Lower leg skin (tissue), 4 donors: ENCODE data around the gene GGTA1. TPM values are rescaled to one million over a fixed set of nuclear protein-coding genes. Genes with fewer than 3 reads are reported as not detected.

ENCODE experiments used
- DNase-seq, 2 donors: peaks; one replicate each; pipeline ENCODE4 v3.0.0-alpha.2; 2019; ENCODE audit warnings: low spot score in 2 of 2
- H3K4me3 ChIP-seq: fragments of 200-600 bp; sonication (generic); 2 replicates; pipeline ENCODE4 v1.5.1; 2017; ENCODE audit warnings: mild to moderate bottlenecking, low read depth; ENCODE audit not compliant: poor library complexity, severe bottlenecking
- POLR2A ChIP-seq, 2 donors: fragments of 450-650 bp; IDR thresholded peaks; one replicate each; pipeline ENCODE4 v1.6.1; 2016 to 2017; ENCODE audit warnings: antibody characterized with exemption in 2 of 2, mild to moderate bottlenecking in 1 of 2, moderate library complexity in 1 of 2
- WGBS, 2 donors: methylation state at CpG; one replicate each; pipeline ENCODE4 v1.1.5; 2018; 5-methylcytosine and 5-hydroxymethylcytosine counted together
- intact Hi-C: fragments of 100-400 bp; cut with DNase I; formaldehyde crosslinking; loops from one replicate; pipeline ENCODE4 v1.15.0; 2023; ENCODE audit warnings: low total_unique reads
- total RNA-seq, 4 donors: library from RNA; depleted of rRNA; stranded (reverse); fragments of >200 nt; gene quantifications; one replicate each; pipeline ENCODE4 v1.1.0, GENCODE V29; 2016
- TF ChIP-seq, protein P1 (sequence below), 3 donors: fragments of 450-650 bp; IDR thresholded peaks; one replicate each; pipeline ENCODE4 v1.5.1; 2016; ENCODE audit warnings: antibody characterized with exemption in 3 of 3, mild to moderate bottlenecking in 3 of 3, moderate library complexity in 2 of 3

The GGTA1 gene
- total RNA-seq, 4 donors from 2014 or later: 5.4 to 11.9 (median 8.0) TPM

DNA sequence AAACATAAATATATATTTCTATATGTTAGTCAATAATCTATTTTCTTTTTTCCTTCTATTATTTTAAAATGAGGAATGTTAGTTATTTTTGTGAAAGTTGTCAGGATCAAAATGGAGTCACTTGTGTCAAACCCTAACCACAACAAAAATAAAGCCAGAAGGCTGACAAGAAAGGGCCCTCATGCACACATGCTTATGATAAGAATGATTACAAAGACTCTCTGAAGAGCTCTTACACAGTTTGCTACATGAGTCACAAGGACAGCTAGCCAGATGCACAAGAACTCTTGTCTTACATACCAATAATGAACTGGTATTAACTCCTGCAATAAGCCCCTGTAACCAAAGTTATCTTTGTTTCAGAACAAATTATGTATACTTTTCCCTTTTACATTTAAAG, 64.7 kb downstream of the GGTA1 start:
- no peak for DNase-seq
- TF ChIP-seq POLR2A (IDR thresholded peaks at IDR 0.05): no peak
- TF ChIP-seq, protein P1, sequence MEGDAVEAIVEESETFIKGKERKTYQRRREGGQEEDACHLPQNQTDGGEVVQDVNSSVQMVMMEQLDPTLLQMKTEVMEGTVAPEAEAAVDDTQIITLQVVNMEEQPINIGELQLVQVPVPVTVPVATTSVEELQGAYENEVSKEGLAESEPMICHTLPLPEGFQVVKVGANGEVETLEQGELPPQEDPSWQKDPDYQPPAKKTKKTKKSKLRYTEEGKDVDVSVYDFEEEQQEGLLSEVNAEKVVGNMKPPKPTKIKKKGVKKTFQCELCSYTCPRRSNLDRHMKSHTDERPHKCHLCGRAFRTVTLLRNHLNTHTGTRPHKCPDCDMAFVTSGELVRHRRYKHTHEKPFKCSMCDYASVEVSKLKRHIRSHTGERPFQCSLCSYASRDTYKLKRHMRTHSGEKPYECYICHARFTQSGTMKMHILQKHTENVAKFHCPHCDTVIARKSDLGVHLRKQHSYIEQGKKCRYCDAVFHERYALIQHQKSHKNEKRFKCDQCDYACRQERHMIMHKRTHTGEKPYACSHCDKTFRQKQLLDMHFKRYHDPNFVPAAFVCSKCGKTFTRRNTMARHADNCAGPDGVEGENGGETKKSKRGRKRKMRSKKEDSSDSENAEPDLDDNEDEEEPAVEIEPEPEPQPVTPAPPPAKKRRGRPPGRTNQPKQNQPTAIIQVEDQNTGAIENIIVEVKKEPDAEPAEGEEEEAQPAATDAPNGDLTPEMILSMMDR (IDR thresholded peaks at IDR 0.05): no peak
- H3K4me3 ChIP-seq: no peak overlapping the region
- intact Hi-C loops: no loop called here

DNA sequence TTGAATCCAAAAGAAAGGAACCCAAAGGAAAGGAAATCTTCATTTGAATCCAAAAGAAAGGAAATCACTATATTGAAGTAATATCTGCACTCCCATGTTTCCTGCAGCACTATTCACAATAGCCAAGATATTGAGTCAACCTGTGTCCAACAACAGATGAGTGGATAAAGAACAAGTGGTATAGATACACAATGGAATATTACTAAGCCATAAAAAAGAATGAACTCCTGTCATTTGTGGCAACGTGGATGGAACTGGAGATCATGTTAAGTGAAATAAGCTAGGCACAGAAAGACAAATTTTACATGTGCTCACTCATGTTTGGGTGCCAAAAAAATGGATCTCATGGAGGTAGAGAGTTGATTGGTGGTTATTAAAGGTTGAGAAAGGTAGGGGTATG, 71.7 kb downstream of the GGTA1 start:
- intact Hi-C loops: no loop called here
- 67 to 76% methylated on average over 1 of the region's 1 CpG for WGBS, 2 donors
- DNase-seq: no peak
- TF ChIP-seq, protein P1 (IDR thresholded peaks at IDR 0.05): no peak
- no peak for TF ChIP-seq POLR2A (IDR thresholded peaks at IDR 0.05)
- no peak overlapping the region for H3K4me3 ChIP-seq

DNA sequence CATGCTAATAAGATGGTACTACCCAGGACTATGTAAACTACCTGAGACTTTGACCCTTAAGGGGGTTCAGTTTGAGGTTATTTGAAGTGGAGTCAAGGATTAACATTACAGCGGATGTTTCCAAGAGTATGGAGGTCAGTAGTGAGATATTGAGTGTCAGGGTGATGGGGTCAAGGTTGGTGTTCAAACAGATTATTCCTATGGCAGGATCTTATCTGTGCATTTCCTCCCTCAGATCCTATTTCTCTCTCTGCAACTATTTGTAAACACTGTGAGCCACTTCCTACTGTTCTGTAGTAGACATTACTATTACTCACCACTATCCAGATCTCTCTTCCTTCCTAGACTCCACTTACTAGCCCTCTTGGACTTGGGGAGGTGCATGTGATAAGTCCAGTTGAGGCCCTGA, 75.6 kb downstream of the GGTA1 start:
- WGBS, 2 donors: 96 to 100% methylated on average over 1 of the region's 1 CpG
- intact Hi-C loops: no loop called here

DNA sequence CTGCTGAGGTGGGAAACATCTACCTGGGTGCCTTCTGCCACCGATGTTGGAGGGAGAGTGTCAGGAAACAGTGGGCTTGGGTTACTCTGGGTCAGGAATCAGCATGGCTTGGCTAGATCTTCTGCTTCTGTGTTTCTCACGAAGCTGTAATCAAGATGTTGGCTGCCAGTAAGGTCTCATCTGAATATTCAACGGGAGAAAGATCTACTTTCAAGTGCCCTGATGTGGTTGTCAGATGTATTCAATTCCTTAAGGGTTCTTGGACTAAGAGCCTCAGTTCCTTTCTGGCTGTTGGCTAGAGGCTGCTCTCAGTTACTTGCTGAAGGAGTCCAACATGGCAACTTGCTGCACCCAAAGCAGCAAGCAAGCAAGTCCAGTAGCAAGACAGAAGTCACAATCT, 87.7 kb downstream of the GGTA1 start:
- TF ChIP-seq, protein P1 (IDR thresholded peaks at IDR 0.05): no peak
- TF ChIP-seq POLR2A (IDR thresholded peaks at IDR 0.05): no peak
- DNase-seq: no peak
- 62 to 64% methylated on average over 3 of the region's 3 CpGs for WGBS, 2 donors
- intact Hi-C loops: no loop called here
- H3K4me3 ChIP-seq: no peak overlapping the region

More for the DNA sequence above, 75.6 kb downstream of the GGTA1 start:
- no peak for TF ChIP-seq POLR2A (IDR thresholded peaks at IDR 0.05)
- TF ChIP-seq, protein P1 (IDR thresholded peaks at IDR 0.05): no peak
- H3K4me3 ChIP-seq: no peak overlapping the region
- no peak for DNase-seq

DNA sequence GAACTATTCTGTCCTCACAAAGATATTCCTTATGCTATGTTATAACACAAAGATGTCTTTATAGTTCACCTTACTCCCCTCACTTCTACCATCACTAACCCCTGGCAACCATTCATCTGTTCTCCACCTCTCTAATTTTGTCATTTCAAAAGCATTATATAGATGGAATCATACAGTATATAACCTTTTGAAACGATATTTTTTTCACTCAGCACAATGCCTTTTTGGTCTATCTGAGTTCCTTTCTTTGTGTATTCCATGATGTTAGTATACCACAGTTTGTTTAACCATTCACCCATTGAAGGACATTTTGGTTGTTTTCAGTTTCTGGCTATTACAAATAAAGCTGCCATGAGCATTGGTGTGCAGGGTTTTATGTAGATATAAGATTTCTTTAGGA, 93.7 kb downstream of the GGTA1 start:
- intact Hi-C loops: no loop called here
- TF ChIP-seq, protein P1 (IDR thresholded peaks at IDR 0.05): no peak
- TF ChIP-seq POLR2A (IDR thresholded peaks at IDR 0.05): no peak
- WGBS, 2 donors: 89 to 95% methylated on average over 1 of the region's 1 CpG
- DNase-seq: no peak
- no peak overlapping the region for H3K4me3 ChIP-seq

Other genes with a start within 250 kb of the GGTA1 start
- gene GSN, start 231.7 kb downstream of the GGTA1 start, total RNA-seq: 1,000 to 10,000 TPM in 2 of 4 donors, 100 to 1,000 TPM in 2; 835 to 2,031 (median 1,042) TPM
- gene STOM, start 129.6 kb downstream of the GGTA1 start, total RNA-seq: 100 to 1,000 TPM; 131 to 323 (median 208) TPM
- 10 to 100 TPM; 42.5 to 68.0 (median 57.0) TPM for gene DAB2IP, start 151.8 kb upstream of the GGTA1 start, total RNA-seq